Activated naive CD8-positive, alpha-beta T cell treated with anti-CD3 and anti-CD28 coated beads, Interleukin-2, amount 50 U/mL, for 24 hours (primary cell): ENCODE measurements around the gene BMP2.

Experiments used
- ATAC-seq: fragments of 150-1000 bp; cut with Tn5 transposase; one replicate; pipeline ENCODE4 v1.10.0; 2021
- DNase-seq: peaks from one replicate; pipeline ENCODE4 v3.0.0; 2021
- H3K27ac Mint-ChIP-seq: one replicate; pipeline ENCODE4 v1.8.0; 2021; ENCODE audit warnings: mild to moderate bottlenecking, mixed read lengths
- H3K27me3 Mint-ChIP-seq: one replicate; pipeline ENCODE4 v1.8.0; 2021; ENCODE audit warnings: mixed read lengths
- H3K36me3 Mint-ChIP-seq: one replicate; pipeline ENCODE4 v1.8.0; 2021; ENCODE audit warnings: low read depth, mixed read lengths
- H3K4me1 Mint-ChIP-seq: one replicate; pipeline ENCODE4 v1.8.0; 2021; ENCODE audit warnings: mixed read lengths
- H3K4me3 Mint-ChIP-seq: one replicate; pipeline ENCODE4 v1.8.0; 2021; ENCODE audit warnings: mild to moderate bottlenecking, moderate library complexity, mixed read lengths
- H3K9me3 Mint-ChIP-seq: one replicate; pipeline ENCODE4 v1.8.0; 2021; ENCODE audit warnings: mixed read lengths

The BMP2 gene

GRCh38 chr20:6786548-6786947 is 19.1 kb downstream of the BMP2 start:
- ATAC-seq = no peak
- Mint-ChIP-seq H3K27me3 (peaks cover 1% of the 10 kb centered on the region), H3K4me1 (no peaks in the 10 kb centered on the region), H3K36me3 (no peaks in the 10 kb centered on the region), H3K4me3 (no peak overlapping the region), H3K27ac (no peak overlapping the region), H3K9me3 (no peaks in the 10 kb centered on the region)
- DNase-seq = no peak

- Mint-ChIP-seq H3K27ac (no peak overlapping the region), H3K27me3 (peaks cover 2% of the 10 kb centered on the region), H3K36me3 (no peaks in the 10 kb centered on the region), H3K9me3 (no peaks in the 10 kb centered on the region), H3K4me1 (no peaks in the 10 kb centered on the region), H3K4me3 (no peak overlapping the region)
- no peak for DNase-seq
- ATAC-seq = no peak
Measured at GRCh38 chr20:6792789-6793188, 25.3 kb downstream of the BMP2 start.

GRCh38 chr20:6802227-6802626 is 34.7 kb downstream of the BMP2 start:
- ATAC-seq (no peak), DNase-seq (no peak)
- Mint-ChIP-seq H3K9me3 (peaks cover 8% of the 10 kb centered on the region), H3K27me3 (peaks cover 5% of the 10 kb centered on the region), H3K4me3 (no peak overlapping the region), H3K27ac (no peak overlapping the region), H3K4me1 (no peaks in the 10 kb centered on the region), H3K36me3 (no peaks in the 10 kb centered on the region)

GRCh38 chr20:6806275-6806674 is 38.8 kb downstream of the BMP2 start:
- H3K9me3 Mint-ChIP-seq = peaks cover 8% of the 10 kb centered on the region
- no peak overlapping the region for H3K27ac Mint-ChIP-seq
- H3K4me1 Mint-ChIP-seq = no peaks in the 10 kb centered on the region
- H3K27me3 Mint-ChIP-seq = peaks cover 4% of the 10 kb centered on the region
- H3K4me3 Mint-ChIP-seq = no peak overlapping the region
- no peaks in the 10 kb centered on the region for H3K36me3 Mint-ChIP-seq
- ATAC-seq (no peak), DNase-seq (no peak)

- DNase-seq = no peak
- no peak overlapping the region for H3K27ac Mint-ChIP-seq
- H3K4me3 Mint-ChIP-seq = no peak overlapping the region
- H3K4me1 Mint-ChIP-seq = no peaks in the 10 kb centered on the region
- H3K27me3 Mint-ChIP-seq = no peaks in the 10 kb centered on the region
- no peaks in the 10 kb centered on the region for H3K36me3 Mint-ChIP-seq
- ATAC-seq = no peak
- peaks cover under 1% of the 10 kb centered on the region for H3K9me3 Mint-ChIP-seq
Measured at GRCh38 chr20:6811262-6812035, 44.0 kb downstream of the BMP2 start.

- Mint-ChIP-seq H3K4me1 (no peaks in the 10 kb centered on the region), H3K36me3 (no peaks in the 10 kb centered on the region), H3K27me3 (no peaks in the 10 kb centered on the region), H3K9me3 (peaks cover 3% of the 10 kb centered on the region), H3K27ac (no peak overlapping the region), H3K4me3 (no peak overlapping the region)
- no peak for ATAC-seq
- no peak for DNase-seq
Measured at GRCh38 chr20:6812530-6812929, 45.0 kb downstream of the BMP2 start.

- H3K4me1 Mint-ChIP-seq = no peaks in the 10 kb centered on the region
- no peak overlapping the region for H3K4me3 Mint-ChIP-seq
- no peaks in the 10 kb centered on the region for H3K36me3 Mint-ChIP-seq
- peaks cover 3% of the 10 kb centered on the region for H3K9me3 Mint-ChIP-seq
- H3K27ac Mint-ChIP-seq = no peak overlapping the region
- no peaks in the 10 kb centered on the region for H3K27me3 Mint-ChIP-seq
- DNase-seq = no peak
- ATAC-seq = no peak
Measured at GRCh38 chr20:6814945-6815344, 47.5 kb downstream of the BMP2 start.

- H3K27ac Mint-ChIP-seq = no peak overlapping the region
- no peak overlapping the region for H3K4me3 Mint-ChIP-seq
- DNase-seq (no peak), ATAC-seq (no peak)
- no peaks in the 10 kb centered on the region for H3K36me3 Mint-ChIP-seq
- no peaks in the 10 kb centered on the region for H3K27me3 Mint-ChIP-seq
- H3K9me3 Mint-ChIP-seq = peaks cover 3% of the 10 kb centered on the region
- no peaks in the 10 kb centered on the region for H3K4me1 Mint-ChIP-seq
Measured at GRCh38 chr20:6818033-6818808, 50.7 kb downstream of the BMP2 start.

- no peak overlapping the region for H3K4me3 Mint-ChIP-seq
- H3K4me1 Mint-ChIP-seq = no peaks in the 10 kb centered on the region
- peaks cover 3% of the 10 kb centered on the region for H3K9me3 Mint-ChIP-seq
- no peaks in the 10 kb centered on the region for H3K27me3 Mint-ChIP-seq
- no peaks in the 10 kb centered on the region for H3K36me3 Mint-ChIP-seq
- no peak overlapping the region for H3K27ac Mint-ChIP-seq
- DNase-seq = no peak
- ATAC-seq = no peak
Measured at GRCh38 chr20:6819599-6819998, 52.1 kb downstream of the BMP2 start.

GRCh38 chr20:6824401-6824800 is 56.9 kb downstream of the BMP2 start:
- Mint-ChIP-seq H3K27ac (no peak overlapping the region), H3K4me1 (no peaks in the 10 kb centered on the region), H3K4me3 (no peak overlapping the region), H3K9me3 (no peaks in the 10 kb centered on the region), H3K27me3 (no peaks in the 10 kb centered on the region), H3K36me3 (no peaks in the 10 kb centered on the region)
- DNase-seq (no peak), ATAC-seq (no peak)

GRCh38 chr20:6827472-6827871 is 60.0 kb downstream of the BMP2 start:
- H3K27me3 Mint-ChIP-seq = no peaks in the 10 kb centered on the region
- DNase-seq (no peak), ATAC-seq (no peak)
- H3K4me1 Mint-ChIP-seq = no peaks in the 10 kb centered on the region
- H3K27ac Mint-ChIP-seq = no peak overlapping the region
- H3K9me3 Mint-ChIP-seq = no peaks in the 10 kb centered on the region
- no peak overlapping the region for H3K4me3 Mint-ChIP-seq
- no peaks in the 10 kb centered on the region for H3K36me3 Mint-ChIP-seq

- Mint-ChIP-seq H3K27ac (no peak overlapping the region), H3K36me3 (no peaks in the 10 kb centered on the region), H3K9me3 (no peaks in the 10 kb centered on the region), H3K27me3 (no peaks in the 10 kb centered on the region), H3K4me1 (no peaks in the 10 kb centered on the region), H3K4me3 (no peak overlapping the region)
- ATAC-seq (no peak), DNase-seq (peak; percentile 36)
Measured at GRCh38 chr20:6828794-6829423, 61.4 kb downstream of the BMP2 start.

- no peak for ATAC-seq
- no peak for DNase-seq
- Mint-ChIP-seq H3K4me3 (no peak overlapping the region), H3K36me3 (no peaks in the 10 kb centered on the region), H3K9me3 (no peaks in the 10 kb centered on the region), H3K27me3 (no peaks in the 10 kb centered on the region), H3K4me1 (no peaks in the 10 kb centered on the region), H3K27ac (no peak overlapping the region)
Measured at GRCh38 chr20:6829510-6830116, 62.1 kb downstream of the BMP2 start.
